ENCODE data around the gene HSBP1L1.

Gene HSBP1L1

DNA sequence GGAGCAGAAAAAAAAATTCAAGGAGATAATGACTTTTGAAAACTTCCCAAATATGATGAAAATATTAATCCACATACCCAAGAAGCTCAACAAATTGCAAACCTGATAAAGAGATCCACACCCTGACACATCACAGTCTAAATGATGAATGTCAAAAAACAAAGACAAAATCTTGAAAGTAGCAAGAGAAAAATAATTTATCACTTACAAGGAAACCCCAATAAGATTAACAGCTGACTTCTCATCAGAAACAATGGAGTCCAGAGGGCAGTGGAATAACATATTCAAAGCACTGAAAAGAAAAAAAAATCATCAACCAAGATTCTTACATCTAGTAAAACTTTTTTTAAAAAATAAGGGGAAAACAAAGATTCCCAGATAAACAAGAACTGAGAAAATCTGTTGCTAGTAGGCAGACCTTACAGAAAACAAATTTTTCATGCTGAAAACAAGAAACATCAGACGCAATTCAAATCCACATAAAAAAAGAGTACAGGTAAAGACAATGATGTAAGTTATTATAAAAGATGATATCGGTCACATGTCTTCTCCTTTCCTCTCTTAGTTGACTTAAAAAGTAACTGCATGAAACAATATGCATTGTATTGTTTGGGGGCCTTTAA lies 34.3 kb upstream of the HSBP1L1 start:
- Histone ChIP-seq H3K27ac (ENCODE audit: insufficient read depth, low read length, poor library complexity, severe bottlenecking) (no peak overlapping the region), H3K27me3 (replicated peaks; ENCODE audit: control insufficient read depth, insufficient read depth, low read length, poor library complexity, severe bottlenecking) (no peaks in the 10 kb centered on the region), H3K36me3 (ENCODE audit: control insufficient read depth, insufficient read depth, low read length) (peaks cover 39% of the 10 kb centered on the region), H3K4me3 (ENCODE audit: insufficient read depth, low read depth, low read length, poor library complexity, severe bottlenecking) (no peak overlapping the region), H3K4me1 (ENCODE audit: control insufficient read depth, insufficient read depth, low read length, poor library complexity, severe bottlenecking) (no peaks in the 10 kb centered on the region), H3K9me3 (ENCODE audit: control insufficient read depth, low read length) (peaks cover 7% of the 10 kb centered on the region)
- no peak for DNase-seq

DNA sequence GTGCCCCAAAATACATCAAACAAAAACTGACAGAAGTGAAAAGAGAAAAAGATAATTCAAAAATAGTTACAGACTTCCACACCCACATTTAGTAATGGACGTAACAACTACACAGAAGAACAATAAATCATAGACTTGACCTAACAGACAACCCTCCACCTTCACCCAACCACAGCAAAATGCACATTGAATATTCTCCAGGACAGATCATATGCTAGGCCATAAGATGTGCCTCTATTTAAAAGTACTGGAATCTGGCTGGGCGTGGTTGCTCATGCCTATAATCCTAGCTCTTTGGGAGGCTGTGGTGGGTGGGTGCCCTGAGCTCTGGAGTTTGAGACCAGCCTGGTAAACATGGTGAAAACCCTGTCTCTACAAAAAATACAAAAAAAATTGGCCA lies 33.0 kb upstream of the HSBP1L1 start:
- no peak overlapping the region for H3K27ac ChIP-seq (ENCODE audit: insufficient read depth, low read length, poor library complexity, severe bottlenecking)
- H3K9me3 ChIP-seq (ENCODE audit: control insufficient read depth, low read length), result peaks cover 10% of the 10 kb centered on the region
- no peak for DNase-seq
- no peaks in the 10 kb centered on the region for H3K27me3 ChIP-seq (replicated peaks; ENCODE audit: control insufficient read depth, insufficient read depth, low read length, poor library complexity, severe bottlenecking)
- H3K4me1 ChIP-seq (ENCODE audit: control insufficient read depth, insufficient read depth, low read length, poor library complexity, severe bottlenecking), result no peaks in the 10 kb centered on the region
- no peak overlapping the region for H3K4me3 ChIP-seq (ENCODE audit: insufficient read depth, low read depth, low read length, poor library complexity, severe bottlenecking)
- peaks cover 48% of the 10 kb centered on the region for H3K36me3 ChIP-seq (ENCODE audit: control insufficient read depth, insufficient read depth, low read length)

DNA sequence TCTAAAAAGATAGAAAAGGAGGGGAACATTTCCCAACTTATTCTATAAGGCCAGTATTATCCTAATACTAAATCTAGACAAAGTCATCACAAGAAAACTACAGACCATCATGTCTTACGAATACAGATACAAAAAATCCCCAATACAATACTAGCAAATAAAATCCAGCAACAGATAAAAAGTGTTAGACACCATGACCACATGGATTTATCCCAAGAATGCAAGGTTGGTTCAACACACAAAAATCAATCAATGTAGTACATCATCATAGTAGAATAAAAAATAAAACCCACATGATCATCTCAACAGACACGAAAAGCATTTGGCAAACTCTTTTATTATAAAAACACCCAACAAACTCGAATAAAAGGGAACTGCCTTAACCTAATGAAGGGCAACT lies 31.5 kb upstream of the HSBP1L1 start:
- Histone ChIP-seq H3K27me3 (replicated peaks; ENCODE audit: control insufficient read depth, insufficient read depth, low read length, poor library complexity, severe bottlenecking) (no peaks in the 10 kb centered on the region), H3K36me3 (ENCODE audit: control insufficient read depth, insufficient read depth, low read length) (peaks cover 48% of the 10 kb centered on the region), H3K4me1 (ENCODE audit: control insufficient read depth, insufficient read depth, low read length, poor library complexity, severe bottlenecking) (no peaks in the 10 kb centered on the region), H3K27ac (ENCODE audit: insufficient read depth, low read length, poor library complexity, severe bottlenecking) (no peak overlapping the region), H3K4me3 (ENCODE audit: insufficient read depth, low read depth, low read length, poor library complexity, severe bottlenecking) (no peak overlapping the region), H3K9me3 (ENCODE audit: control insufficient read depth, low read length) (peaks cover 10% of the 10 kb centered on the region)
- no peak for DNase-seq

DNA sequence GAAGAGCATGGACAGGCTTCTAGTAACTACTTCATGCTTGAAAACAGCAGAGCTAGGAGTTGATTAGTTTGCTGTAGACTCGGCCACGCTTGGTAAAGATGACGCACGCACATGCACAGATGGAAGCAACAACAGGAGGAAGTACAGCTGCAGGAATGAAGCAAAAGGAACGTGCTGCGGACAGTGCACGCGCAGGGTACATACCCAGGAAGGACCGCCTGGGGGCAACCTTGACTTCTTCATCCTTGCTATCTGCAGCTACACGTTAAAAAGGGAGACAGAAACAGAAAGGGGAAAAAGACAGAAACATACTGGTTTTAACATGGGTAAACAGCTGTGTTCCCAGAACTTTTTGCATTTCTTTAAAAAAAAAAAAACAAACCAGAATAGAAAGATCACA lies 30.7 kb upstream of the HSBP1L1 start:
- no peaks in the 10 kb centered on the region for H3K27me3 ChIP-seq (replicated peaks; ENCODE audit: control insufficient read depth, insufficient read depth, low read length, poor library complexity, severe bottlenecking)
- DNase-seq, result no peak
- H3K36me3 ChIP-seq (ENCODE audit: control insufficient read depth, insufficient read depth, low read length), result peaks cover 48% of the 10 kb centered on the region
- H3K4me1 ChIP-seq (ENCODE audit: control insufficient read depth, insufficient read depth, low read length, poor library complexity, severe bottlenecking), result no peaks in the 10 kb centered on the region
- H3K27ac ChIP-seq (ENCODE audit: insufficient read depth, low read length, poor library complexity, severe bottlenecking), result no peak overlapping the region
- H3K4me3 ChIP-seq (ENCODE audit: insufficient read depth, low read depth, low read length, poor library complexity, severe bottlenecking), result no peak overlapping the region
- H3K9me3 ChIP-seq (ENCODE audit: control insufficient read depth, low read length), result peaks cover 10% of the 10 kb centered on the region

DNA sequence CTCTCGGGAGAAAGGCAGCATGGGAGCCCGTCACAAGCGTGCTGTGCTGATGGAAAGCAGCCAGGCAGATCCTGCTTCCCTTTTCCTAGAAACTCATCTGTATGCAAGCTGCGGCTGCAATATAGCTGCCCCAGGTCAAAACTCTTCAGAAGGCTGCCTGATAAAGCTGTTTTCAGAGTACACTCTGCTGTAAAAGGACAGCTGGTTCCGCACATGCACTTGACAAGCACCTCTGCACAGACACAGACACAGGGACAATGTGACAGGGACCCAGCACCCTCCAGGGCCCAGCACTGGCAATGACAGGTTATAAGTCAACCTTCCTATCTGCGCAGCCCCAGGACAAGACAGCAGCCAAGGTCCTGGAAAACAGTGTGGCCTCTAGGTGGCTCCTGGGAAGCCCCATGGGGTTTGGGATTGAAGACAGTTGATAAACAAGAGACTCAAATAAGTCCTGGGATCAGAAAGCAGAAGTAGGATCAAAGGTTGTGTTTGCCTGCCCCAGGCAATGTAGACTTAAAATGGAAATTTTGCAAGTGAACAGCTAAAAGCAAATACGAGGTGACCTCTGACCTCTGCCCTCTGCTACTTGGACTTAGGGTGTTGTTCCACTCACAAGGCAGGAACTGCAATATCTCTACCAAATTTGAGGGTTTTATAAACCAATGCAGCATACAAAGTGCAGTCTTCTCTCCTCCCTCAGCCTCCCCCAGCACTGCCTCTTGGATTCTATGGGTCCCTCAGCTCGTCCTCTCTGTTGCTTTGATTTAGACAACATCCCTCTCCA lies 29.9 kb upstream of the HSBP1L1 start:
- H3K9me3 ChIP-seq (ENCODE audit: control insufficient read depth, low read length), result peaks cover 3% of the 10 kb centered on the region
- H3K4me1 ChIP-seq (ENCODE audit: control insufficient read depth, insufficient read depth, low read length, poor library complexity, severe bottlenecking), result no peaks in the 10 kb centered on the region
- no peak overlapping the region for H3K27ac ChIP-seq (ENCODE audit: insufficient read depth, low read length, poor library complexity, severe bottlenecking)
- H3K4me3 ChIP-seq (ENCODE audit: insufficient read depth, low read depth, low read length, poor library complexity, severe bottlenecking), result no peak overlapping the region
- DNase-seq, result no peak
- no peaks in the 10 kb centered on the region for H3K27me3 ChIP-seq (replicated peaks; ENCODE audit: control insufficient read depth, insufficient read depth, low read length, poor library complexity, severe bottlenecking)
- peaks cover 41% of the 10 kb centered on the region for H3K36me3 ChIP-seq (ENCODE audit: control insufficient read depth, insufficient read depth, low read length)

DNA sequence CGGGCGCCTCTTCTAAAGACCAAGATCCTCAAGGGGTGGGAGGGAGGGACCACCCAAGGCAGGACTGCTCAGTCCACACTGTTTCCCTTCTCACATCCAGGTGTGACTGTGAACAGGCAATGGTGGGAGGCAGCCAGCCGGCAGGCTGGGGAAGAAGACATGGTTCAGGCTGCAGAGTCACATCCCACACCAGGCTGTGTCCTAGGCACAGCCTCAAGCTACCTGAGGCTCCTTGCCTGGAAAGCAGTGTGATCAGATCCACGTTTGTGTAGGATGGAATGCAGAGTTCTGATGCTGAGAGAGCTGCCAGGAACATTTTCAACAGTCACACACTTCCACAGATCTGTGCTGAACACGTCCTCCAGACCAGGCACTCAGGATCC lies 29.4 kb upstream of the HSBP1L1 start:
- Histone ChIP-seq H3K4me3 (ENCODE audit: insufficient read depth, low read depth, low read length, poor library complexity, severe bottlenecking) (no peak overlapping the region), H3K27me3 (replicated peaks; ENCODE audit: control insufficient read depth, insufficient read depth, low read length, poor library complexity, severe bottlenecking) (no peaks in the 10 kb centered on the region), H3K4me1 (ENCODE audit: control insufficient read depth, insufficient read depth, low read length, poor library complexity, severe bottlenecking) (no peaks in the 10 kb centered on the region), H3K36me3 (ENCODE audit: control insufficient read depth, insufficient read depth, low read length) (peaks cover 37% of the 10 kb centered on the region), H3K9me3 (ENCODE audit: control insufficient read depth, low read length) (peaks cover 3% of the 10 kb centered on the region), H3K27ac (ENCODE audit: insufficient read depth, low read length, poor library complexity, severe bottlenecking) (no peak overlapping the region)
- DNase-seq, result no peak

DNA sequence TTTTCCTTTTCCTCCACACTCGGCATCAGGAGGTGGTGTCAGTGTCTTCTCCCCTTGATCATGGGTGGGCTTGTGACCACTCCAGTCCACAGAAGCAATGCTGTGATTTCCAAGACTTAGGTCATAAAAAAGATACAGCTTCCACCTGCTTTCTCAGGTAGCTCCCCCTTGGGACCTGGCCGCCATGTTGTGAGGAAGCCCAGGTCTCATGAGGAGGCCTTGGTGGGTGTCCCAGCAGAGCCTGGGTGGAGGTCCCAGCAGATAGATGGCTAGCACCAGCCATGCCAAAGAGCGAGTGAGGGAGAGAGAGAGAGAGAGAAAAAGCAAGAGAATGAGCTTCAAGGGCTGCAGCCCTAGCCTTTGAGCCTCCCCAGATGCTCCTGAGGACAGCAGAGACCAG lies 28.9 kb upstream of the HSBP1L1 start:
- Histone ChIP-seq H3K27ac (ENCODE audit: insufficient read depth, low read length, poor library complexity, severe bottlenecking) (no peak overlapping the region), H3K36me3 (ENCODE audit: control insufficient read depth, insufficient read depth, low read length) (peaks cover 37% of the 10 kb centered on the region), H3K4me1 (ENCODE audit: control insufficient read depth, insufficient read depth, low read length, poor library complexity, severe bottlenecking) (no peaks in the 10 kb centered on the region), H3K27me3 (replicated peaks; ENCODE audit: control insufficient read depth, insufficient read depth, low read length, poor library complexity, severe bottlenecking) (no peaks in the 10 kb centered on the region), H3K9me3 (ENCODE audit: control insufficient read depth, low read length) (peaks cover 3% of the 10 kb centered on the region), H3K4me3 (ENCODE audit: insufficient read depth, low read depth, low read length, poor library complexity, severe bottlenecking) (no peak overlapping the region)
- DNase-seq, result no peak

DNA sequence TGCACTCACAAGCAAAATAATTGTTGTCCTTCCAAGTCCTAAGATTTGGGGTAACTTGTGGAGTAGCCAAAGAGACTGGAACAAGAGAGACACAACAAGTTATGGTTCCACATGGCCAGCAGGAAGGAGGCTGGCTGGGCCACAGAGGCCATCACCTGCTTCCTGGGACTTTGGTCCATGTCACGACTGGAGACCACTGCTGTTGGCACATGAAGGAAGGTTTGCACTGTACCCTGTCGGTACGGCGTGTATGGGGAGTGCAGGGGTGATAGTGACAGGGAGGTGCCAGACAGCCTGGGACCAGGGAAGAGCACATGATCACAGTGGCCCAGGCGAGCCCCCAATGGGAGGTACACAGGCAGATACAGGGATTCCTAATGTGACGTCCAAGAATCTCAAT lies 28.5 kb upstream of the HSBP1L1 start:
- H3K4me3 ChIP-seq (ENCODE audit: insufficient read depth, low read depth, low read length, poor library complexity, severe bottlenecking), result no peak overlapping the region
- no peaks in the 10 kb centered on the region for H3K4me1 ChIP-seq (ENCODE audit: control insufficient read depth, insufficient read depth, low read length, poor library complexity, severe bottlenecking)
- peaks cover 3% of the 10 kb centered on the region for H3K9me3 ChIP-seq (ENCODE audit: control insufficient read depth, low read length)
- no peak overlapping the region for H3K27ac ChIP-seq (ENCODE audit: insufficient read depth, low read length, poor library complexity, severe bottlenecking)
- H3K36me3 ChIP-seq (ENCODE audit: control insufficient read depth, insufficient read depth, low read length), result peaks cover 40% of the 10 kb centered on the region
- H3K27me3 ChIP-seq (replicated peaks; ENCODE audit: control insufficient read depth, insufficient read depth, low read length, poor library complexity, severe bottlenecking), result no peaks in the 10 kb centered on the region
- DNase-seq, result no peak

DNA sequence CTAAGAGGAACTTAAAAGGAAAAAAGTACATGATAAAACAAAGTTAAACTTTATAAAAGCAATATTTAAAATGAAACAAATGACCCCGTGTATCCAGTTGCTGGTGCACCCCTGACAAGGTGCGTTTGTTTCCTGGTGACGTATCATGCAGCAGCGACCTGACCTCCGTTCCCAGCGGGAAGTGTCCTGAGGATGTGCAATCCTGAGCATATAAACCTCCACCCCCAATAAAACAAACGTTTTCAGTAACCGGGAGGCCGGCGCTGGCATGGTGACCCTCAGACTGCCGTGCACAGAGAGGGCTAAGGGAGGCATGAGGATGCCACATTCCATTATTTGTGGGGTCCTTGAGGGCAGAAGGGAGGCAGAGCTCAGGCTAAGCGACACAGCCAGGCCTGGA lies 27.8 kb upstream of the HSBP1L1 start:
- H3K9me3 ChIP-seq (ENCODE audit: control insufficient read depth, low read length), result peaks cover 3% of the 10 kb centered on the region
- DNase-seq, result no peak
- H3K36me3 ChIP-seq (ENCODE audit: control insufficient read depth, insufficient read depth, low read length), result peaks cover 38% of the 10 kb centered on the region
- H3K27ac ChIP-seq (ENCODE audit: insufficient read depth, low read length, poor library complexity, severe bottlenecking), result no peak overlapping the region
- H3K4me3 ChIP-seq (ENCODE audit: insufficient read depth, low read depth, low read length, poor library complexity, severe bottlenecking), result no peak overlapping the region
- H3K27me3 ChIP-seq (replicated peaks; ENCODE audit: control insufficient read depth, insufficient read depth, low read length, poor library complexity, severe bottlenecking), result no peaks in the 10 kb centered on the region
- H3K4me1 ChIP-seq (ENCODE audit: control insufficient read depth, insufficient read depth, low read length, poor library complexity, severe bottlenecking), result no peaks in the 10 kb centered on the region

DNA sequence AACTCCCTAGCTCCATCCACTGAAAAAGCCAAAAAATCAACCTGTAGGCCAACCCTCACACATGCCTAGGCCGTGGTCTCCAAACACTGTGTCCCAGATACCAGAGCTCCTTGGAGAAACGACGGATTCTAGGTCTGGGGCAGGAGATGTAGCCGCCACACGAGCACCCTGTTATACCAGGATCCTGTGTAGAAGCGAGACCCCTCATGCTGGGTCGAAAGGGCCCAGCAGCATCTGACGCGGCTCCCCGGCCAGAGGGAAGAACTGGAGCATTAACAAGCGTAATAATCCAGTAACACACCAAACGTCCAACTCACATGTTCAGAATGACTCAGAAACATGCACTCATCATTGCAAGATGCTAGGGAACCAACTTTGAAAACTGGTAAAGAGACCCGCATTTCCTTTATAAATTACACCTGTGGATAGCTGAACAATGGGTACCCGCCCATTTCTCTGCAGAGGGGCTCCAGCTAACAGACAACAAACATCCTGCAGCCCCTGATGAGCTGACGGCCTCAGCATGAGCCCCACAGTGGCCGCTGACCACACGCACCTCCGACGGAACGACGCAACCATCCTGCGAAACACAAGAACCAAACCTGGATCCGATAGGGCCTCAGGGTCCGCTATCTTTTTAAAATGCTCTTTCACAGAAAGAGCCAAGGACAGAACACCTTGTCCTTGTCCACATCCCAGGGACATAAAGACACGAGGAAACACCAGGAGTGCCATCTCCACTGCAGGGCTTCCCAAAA lies 27.2 kb upstream of the HSBP1L1 start:
- Histone ChIP-seq H3K4me3 (ENCODE audit: insufficient read depth, low read depth, low read length, poor library complexity, severe bottlenecking) (no peak overlapping the region), H3K27me3 (replicated peaks; ENCODE audit: control insufficient read depth, insufficient read depth, low read length, poor library complexity, severe bottlenecking) (no peaks in the 10 kb centered on the region), H3K27ac (ENCODE audit: insufficient read depth, low read length, poor library complexity, severe bottlenecking) (no peak overlapping the region), H3K36me3 (ENCODE audit: control insufficient read depth, insufficient read depth, low read length) (peaks cover 43% of the 10 kb centered on the region), H3K4me1 (ENCODE audit: control insufficient read depth, insufficient read depth, low read length, poor library complexity, severe bottlenecking) (no peaks in the 10 kb centered on the region), H3K9me3 (ENCODE audit: control insufficient read depth, low read length) (peaks cover 3% of the 10 kb centered on the region)
- DNase-seq, result no peak
